ENCODE measurements around the gene TMEM198.

Gene TMEM198

DNA sequence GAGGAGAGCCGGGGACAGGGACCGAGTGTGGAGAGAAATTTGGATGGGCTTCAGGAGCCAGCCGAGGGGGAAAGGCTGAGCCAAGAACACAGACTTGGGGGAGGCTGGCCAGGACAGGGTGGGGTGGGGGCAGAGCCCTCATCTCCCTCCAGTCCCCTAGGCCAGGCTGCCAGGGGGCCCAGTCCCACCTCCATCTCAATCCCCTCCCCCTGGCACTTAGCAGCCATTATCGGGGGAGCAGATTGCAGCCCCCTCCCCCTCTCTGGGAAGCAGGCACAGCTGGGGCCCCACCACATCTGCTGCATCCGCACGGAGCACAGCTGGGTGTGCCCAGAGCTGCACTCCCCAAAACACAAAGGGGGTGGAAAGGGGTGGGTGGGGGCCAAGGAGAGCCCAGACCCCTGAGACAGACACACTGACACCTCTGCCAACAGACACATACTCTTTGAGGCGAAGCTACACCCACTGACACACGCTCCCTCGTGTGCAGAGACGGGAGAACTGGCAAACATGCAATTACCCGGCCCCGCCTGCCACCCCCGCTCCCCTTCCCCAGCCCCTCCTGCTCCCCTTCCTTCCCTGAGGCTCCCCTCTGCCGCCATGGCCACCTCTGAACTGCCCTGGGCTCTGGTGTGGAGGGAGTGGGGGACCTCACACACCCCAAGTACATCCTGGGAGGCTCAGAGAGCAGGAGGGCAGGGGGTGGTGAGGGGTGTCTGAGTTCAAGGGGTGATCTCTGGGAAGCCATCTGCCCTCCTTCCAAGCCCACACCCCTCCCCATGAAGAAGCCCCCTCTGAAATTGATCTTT is 34.7 kb upstream of the TMEM198 start:
- in situ Hi-C loops (cut with MboI; ENCODE audit: low sequenced_read_pairs) = no loop called here

DNA sequence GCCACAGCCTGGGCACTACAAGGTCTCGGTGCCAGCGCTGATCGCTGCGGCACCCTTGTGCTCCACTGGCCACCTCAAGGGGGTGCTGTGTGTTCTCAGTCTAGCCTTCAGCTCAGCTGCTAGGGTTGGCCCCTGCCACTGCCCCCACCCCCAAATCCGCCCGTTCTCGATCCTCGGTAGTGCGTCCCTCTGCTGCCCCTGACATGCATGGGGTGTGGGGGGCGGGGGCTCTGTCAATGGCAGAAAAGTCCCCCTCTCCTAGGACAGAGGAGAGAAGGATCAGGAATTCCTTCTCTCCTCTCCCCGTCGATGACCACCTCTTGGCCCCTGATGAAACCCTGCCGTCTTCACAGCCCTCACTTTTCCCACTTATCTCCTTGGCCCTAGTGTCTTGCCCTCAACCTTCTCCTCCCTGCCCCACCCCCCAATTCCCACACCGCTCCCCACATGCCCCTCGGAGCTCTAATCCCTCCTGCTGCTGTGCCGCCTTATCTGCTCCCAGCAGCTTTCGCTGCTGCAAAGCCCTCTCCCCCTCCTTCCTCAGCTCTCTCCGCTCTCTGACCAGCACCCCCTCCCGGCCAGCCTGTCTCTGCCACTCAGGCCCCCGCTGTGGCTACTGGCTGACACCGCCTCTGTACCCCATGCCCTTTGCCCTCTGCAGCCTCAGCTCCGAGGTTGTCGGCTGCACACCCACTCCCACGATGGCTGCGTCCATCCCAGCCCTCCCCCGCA is 33.9 kb upstream of the TMEM198 start:
- in situ Hi-C loops (cut with MboI; ENCODE audit: low sequenced_read_pairs) = no loop called here

DNA sequence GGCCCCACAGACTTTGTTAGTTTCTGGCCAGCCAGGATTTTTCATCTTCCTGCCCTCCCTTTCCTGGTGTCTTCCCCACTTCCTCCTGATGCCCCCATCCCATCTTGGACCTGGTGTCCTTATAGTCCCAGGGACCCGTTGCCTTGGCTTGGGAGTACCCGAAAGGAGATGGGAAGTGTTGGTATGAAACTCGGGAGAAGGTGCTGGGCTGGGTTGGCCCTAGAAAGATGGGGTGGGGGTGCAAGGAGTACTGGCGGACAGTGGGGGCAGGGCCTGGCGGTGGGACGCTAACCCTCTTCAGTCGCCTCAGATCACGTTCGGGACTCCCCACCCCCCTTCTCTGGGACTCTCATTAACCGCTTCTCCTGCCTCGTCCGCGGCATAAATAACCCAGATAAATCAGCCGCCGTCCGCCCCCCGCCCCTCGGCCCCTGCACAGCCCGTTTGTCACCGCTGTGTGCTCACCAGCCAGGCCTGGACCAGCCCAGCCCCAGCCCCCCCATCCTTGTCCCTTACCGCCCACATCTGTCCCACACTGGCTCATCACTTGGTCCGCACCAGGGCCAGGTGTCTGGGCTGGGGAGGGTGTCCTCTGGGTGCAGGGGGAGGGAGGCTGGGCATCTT is 33.2 kb upstream of the TMEM198 start:
- in situ Hi-C loops (cut with MboI; ENCODE audit: low sequenced_read_pairs) = no loop called here

DNA sequence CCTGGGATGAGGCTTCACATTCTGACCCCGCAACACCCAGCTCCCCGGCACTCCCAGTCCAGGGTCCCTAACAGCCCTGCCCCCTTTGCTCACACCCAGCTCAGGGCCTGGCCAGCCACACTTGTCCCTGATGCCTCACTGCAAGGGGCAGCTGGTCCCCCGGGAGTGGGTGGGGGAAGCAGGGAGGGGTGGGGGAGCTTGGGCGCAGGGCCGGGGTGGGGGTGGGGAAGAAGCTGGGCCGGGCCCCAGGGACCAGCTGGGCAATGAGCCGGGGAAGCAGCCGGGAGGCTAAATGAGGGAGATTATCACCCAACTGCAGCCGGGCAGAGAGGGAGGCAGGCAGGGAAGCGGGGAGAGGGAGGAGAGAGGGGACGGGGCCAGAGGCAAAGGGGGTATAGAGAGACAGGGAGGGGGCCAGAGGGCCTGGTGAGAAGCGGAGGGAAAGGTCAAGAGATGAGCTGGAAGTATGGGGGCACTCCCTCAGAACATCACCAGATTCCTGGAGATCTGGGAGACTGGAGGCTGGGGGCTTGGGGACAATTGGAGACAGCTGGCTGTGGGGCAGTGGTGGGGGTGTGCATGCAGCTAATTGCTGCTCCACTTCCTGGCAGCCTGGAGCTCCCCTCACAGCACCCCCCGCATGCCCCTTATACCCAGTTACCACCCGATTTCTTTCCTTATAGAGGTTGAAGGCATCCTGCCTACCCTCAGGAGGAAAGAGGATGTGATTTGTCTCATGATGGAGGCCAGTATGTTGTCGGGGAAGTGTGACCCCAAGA is 32.1 kb upstream of the TMEM198 start:
- in situ Hi-C loops (cut with MboI; ENCODE audit: low sequenced_read_pairs) = no loop called here

DNA sequence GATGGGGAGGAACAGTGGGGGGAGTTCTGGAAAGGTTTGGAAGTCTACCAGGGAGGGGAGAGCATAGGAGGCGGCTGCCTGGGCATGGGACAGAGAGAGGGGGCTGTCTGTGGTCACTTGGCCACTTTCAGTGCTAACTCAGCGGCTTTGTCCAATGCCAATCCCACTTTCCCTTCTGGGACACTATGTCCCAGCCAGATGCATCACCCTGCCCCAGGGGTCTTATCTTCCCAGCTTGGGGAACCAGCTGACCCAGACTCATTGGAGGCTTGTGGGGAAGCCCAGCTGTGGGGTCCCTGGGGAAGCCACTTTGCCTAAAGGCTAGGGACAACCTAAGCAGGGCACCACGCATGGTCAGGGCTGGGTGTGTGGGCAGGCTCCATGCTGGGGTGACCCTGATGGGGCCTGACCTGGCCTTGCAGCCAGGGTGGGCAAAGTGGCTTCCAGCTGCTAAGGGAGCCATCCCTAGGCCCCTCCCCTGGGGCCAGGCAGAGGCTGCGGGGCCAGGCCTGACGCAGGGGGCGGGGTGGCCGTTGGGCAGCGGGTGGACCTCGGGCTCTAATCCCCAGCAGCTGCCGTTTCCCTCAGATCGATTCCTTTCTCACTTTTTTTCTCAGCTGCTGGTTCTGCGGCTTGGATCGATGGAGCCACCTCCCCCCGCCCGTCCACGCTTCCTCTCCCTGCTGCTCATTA is 31.2 kb upstream of the TMEM198 start:
- in situ Hi-C loops (cut with MboI; ENCODE audit: low sequenced_read_pairs) = no loop called here

DNA sequence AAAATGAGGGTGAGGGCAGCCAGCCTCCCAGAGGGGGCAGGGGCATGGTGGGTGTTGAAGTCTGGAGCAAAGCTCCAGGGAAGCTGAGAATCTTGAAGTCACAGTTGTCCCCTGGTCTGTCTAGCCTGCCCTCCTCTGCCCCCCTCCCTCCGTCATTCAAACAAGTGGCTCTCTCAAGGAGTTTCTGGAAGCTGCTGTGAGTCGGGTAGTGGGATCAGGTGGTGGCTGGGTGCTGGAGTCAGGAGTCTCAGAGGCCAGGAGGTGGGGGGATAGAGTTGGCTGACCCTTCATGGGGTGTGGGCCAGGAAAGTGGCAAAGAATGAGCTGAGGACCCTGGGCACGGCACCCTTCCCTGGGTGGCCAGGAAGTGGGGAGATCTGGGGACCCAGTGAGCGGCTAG is 30.0 kb upstream of the TMEM198 start:
- in situ Hi-C loops (cut with MboI; ENCODE audit: low sequenced_read_pairs) = no loop called here

DNA sequence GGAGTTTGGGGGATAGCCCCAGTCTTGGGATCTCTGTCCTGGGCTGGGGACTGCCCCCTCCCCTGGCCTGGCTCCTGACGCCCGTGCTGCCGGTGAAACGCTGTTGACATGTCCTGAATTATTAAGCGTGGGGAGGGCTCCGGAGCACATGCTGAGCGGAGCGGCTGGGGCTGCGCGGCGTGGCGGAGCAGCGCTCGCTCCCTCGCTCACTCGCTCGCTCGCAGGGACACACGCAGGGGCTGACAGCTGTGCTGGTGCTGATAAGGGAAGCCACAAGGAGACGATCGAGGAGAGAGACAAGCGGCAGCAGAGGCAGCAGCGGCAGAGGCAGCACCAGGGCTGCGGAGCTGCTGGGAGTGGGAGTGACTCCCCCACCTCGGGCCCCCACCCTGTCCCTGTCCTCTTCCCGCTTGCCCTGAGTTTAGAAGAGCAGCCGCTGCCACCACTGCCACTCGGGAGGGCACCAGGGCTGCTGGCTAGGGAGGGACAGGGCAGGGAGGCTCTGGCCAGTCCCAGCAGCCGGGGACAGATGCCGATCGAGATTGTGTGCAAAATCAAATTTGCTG is 29.5 kb upstream of the TMEM198 start, which contains the start of gene ASIC4:
ASIC4 (plus strand) TSS at position 287 of the 566 bp plus-strand sequence; CDS start at position 530, 243 bp downstream.
- in situ Hi-C loops (cut with MboI; ENCODE audit: low sequenced_read_pairs) = no loop called here

DNA sequence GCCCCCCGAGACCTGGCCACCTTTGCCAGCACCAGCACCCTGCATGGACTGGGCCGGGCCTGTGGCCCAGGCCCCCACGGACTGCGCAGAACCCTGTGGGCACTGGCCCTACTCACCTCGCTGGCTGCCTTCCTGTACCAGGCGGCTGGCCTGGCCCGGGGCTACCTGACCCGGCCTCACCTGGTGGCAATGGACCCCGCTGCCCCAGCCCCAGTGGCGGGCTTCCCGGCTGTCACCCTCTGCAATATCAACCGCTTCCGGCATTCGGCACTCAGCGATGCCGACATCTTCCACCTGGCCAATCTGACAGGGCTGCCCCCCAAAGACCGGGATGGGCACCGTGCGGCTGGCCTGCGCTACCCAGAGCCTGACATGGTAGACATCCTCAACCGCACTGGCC is 29.0 kb upstream of the TMEM198 start:
- in situ Hi-C loops (cut with MboI; ENCODE audit: low sequenced_read_pairs) = no loop called here

DNA sequence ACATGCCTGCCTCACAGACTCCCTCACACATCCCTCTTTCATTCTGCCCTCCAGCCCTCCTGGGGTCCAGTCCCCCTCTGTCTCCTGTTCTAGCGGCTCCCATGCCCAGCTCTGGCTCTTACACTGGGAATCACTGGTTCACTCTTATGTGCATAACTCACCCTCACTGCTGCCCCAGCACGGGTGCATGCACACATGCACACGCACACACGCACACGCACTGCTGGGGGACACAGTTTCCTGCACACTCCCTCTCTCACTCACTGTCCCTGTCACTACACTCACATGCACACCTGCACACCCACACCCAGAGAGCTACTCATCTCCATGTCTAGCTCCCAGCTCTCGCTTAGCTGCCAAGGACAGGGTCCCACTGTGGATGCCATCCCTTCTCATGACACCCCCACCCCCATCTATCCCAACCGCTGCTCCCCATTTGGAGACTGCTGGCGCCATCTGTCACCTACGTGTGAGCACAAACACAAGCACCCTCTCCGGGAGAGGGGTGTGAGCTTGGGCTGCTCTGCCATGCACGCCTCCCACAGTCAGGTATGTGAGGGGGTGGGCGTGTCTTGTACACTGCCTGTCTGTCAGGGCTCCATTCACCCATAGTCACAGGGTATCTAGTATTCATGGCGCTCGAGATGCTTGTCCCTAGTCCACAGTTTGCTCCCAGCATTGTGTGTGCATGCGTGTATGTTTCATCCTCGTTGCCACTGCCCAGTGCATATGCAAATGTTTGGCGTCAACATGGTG is 27.8 kb upstream of the TMEM198 start:
- in situ Hi-C loops (cut with MboI; ENCODE audit: low sequenced_read_pairs) = no loop called here

DNA sequence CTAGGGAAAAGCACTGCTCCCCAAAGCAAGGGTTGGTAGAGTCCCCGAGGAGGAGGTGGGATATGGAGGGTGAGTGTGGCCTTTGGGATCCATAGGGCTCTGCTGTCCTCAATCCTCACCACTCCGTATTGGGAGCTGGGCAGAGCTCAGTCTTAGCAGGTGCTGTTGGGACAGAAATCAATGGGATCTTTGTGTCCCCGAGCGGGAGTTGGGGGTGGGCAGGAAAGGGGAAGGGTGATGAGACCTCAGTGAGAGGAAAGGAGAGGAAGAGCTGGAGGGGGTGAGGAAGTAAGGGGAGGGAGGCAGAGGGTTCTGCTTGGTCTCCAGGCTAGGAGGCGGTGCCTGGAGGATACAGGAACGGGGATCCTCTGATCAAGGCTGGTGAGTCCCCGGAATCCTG is 26.9 kb upstream of the TMEM198 start:
- in situ Hi-C loops (cut with MboI; ENCODE audit: low sequenced_read_pairs) = no loop called here

DNA sequence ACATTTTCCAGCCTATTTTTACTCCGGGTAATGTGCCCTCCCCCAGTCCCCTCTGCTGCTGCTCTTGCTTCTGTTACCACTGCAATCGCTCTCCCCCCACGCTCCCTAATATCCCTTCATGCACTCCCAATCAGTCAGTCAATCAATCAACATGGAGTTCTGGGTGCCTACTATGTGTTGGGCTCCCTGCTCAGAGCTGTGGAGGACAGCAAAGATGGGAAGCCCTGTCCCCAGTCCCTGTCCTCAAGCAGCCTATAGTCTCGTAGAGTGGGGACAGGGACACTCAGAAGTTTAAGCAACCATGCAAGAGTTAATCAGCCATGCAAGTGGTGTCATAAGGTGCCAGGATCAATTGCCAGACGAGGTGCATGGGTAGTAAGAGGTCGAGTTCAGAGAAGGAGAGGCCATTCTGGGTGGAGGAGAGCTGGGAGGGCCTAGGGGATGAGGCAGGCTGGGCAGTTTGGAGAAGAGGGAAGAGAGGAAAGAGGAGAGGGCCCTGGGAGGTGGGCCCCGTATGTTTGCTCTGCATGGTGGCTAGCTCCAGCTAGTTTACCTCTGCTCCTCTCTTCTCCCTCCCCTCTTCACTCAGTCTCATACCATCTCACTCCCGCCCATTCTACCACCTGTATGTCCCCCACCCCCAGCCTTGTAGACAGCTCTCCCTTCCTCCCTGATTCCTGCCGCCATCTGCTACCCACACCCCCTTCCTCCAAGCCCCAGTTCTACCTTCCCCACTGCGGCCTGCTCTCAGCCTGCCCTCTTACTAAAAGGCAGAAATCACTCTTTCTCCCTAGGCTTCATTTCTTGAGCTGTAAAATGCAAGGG is 25.7 kb upstream of the TMEM198 start:
- in situ Hi-C loops (cut with MboI; ENCODE audit: low sequenced_read_pairs) = no loop called here

DNA sequence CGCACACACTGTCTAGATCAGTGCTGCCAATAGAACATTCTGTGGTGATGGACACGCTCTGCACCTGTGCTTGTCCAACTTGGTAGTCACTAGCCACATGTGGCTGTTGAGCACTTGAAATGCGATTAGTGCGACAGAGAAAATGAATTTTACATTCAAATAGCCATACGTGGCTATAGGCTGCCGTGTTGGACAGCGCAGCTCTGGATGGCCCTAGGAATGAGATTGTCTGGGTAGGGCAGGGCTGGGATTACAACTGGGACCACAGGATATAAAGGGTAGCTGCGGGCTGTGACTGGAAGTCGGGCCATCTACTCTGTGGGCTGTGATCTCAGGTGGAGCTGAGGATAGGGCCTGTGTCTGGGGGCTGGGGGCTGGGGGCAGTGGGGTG is 24.3 kb upstream of the TMEM198 start:
- in situ Hi-C loops (cut with MboI; ENCODE audit: low sequenced_read_pairs) = no loop called here

DNA sequence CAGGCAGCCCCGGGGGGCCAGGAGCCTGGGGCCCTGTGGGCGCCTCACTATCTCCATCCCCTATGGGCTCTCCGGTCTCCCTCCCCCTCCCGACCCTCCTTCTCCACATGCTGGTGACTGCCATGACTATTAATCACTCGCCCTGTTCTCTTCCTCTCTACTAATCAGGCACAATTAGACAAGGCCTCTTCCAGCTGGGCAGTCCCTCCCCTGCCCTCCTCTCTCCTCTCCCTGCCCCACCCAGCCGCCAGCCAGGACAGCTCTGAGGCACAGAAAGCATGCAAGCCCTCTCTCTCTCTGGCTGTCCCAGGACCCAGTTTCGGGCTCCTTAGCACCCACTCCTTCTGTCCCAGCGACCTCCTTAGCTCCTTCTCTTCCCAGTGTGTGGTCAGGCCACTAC is 23.7 kb upstream of the TMEM198 start:
- in situ Hi-C loops (cut with MboI; ENCODE audit: low sequenced_read_pairs) = loop anchor here (10.0 kb wide), 1 partner anchor 115 kb away; no protein-coding TSS in a partner anchor

DNA sequence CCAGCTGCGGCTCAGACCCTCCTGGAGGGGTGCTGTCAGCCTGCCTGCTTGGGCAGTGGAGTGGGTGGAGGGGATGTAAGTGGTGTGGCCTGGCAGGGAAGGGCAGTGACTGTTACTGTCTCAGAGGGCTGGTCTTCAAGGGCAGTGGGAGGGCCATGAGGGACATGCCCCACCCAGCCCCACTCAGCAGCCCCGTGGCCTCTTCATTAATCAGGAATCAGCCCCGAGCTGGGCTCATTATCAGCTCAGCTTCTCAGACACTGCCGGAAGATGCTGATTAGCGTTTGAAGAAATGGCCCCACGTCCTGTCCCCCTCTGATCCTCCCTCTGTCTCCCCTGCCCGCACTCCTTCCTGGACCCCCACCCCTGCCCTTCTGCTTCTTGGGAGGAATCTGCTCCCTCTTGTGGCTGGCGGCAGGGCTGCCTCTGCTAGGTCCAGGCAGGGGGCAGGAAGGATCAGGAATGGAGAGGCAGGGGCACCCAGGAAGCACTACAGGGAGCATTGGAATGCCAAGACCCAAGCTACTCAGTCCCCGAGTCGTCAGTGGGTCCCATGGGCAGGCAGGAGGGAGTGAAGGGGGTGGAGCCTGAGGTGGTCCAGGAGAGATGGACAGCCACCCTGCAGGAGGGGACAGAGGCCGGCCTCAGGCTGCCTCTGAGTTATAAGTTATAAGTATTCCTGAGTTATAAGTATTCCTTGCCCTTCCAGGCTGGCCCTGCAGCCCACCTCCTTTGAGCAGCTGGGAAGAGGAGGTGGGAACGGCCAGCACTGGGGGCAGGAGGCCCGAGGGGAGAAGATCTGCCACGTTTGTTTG is 22.6 kb upstream of the TMEM198 start:
- in situ Hi-C loops (cut with MboI; ENCODE audit: low sequenced_read_pairs) = loop anchor here (10.0 kb wide), 1 partner anchor 116 kb away; no protein-coding TSS in a partner anchor

DNA sequence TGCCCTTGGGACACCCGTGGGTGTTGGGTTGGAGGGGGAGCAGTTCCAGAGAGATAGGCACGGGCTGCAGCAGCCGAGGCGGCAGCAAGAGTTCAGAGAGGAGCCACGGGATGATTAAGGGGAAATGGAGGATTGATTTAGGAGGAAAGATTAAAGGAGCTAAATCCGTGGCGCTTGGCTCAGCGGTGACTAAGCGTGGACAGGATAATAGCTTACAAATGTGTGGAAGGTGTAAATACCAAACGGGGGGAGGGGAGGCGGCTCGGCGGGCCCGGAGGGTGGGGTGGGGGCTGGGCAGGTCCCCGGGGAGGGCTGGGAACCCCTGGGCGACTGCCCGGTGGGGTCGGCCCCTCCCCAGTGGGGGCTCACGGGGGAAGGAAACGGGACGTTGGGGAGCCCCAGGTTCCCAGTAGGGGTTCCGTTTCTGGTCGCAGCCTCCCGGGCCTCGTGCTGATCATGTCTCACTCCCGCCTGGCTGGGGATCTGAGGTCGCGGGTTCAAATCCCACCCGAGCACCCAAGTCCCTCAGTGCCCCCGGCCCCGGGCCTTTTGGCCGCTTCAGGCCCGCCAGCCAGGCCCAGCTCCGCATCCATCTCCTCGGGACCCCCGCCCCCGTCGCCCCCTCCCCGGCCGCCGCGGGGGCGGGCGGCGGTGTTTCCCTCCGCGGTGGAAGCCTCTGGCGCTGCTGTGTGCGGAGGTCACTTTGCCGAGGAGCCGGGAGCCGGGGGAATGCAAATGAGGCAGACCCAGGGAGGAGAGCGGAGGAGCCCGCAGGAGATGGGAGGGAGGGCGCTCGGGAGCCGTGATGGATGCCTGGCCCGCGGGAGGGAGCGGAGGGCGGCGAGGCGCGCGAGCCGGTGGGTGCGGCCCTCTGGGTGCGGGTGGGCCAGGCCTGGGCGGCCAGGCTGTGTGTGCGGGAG is 21.5 kb upstream of the TMEM198 start:
- in situ Hi-C loops (cut with MboI; ENCODE audit: low sequenced_read_pairs) = loop anchor here (10.0 kb wide), 1 partner anchor 118 kb away; no protein-coding TSS in a partner anchor

DNA sequence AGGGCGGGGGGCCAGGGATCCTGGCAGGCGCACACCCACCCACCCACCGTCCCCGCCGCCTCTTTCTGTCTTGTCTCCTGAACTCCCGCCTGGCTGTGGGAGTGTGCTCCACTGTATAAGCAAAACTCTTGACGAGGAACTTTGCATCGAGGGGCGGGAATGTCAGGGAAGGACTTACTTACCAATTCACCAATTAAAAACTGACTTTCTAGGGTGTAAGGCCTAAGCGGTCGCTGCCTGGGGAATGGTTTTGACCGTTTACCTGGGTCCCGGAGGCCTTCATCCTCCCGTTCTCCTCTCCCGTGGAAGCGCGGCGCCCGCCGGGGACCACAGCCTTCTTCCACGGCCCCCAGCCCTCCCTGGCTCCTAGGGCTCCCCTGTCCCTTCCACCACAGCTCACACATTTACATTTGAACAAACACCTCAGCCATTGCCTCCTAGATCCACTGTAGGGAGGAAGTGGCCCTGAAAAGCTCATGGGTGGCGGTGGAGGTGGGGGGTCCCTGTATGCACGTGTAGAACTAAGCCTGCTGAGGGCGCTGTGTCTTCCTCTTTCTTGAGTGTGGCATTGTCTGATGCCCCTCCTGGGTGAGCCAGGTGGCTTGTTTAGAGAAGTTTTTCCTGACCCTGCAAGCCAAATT is 20.7 kb upstream of the TMEM198 start:
- in situ Hi-C loops (cut with MboI; ENCODE audit: low sequenced_read_pairs) = loop anchor here (10.0 kb wide), 1 partner anchor 118 kb away; no protein-coding TSS in a partner anchor

Data from HL-60/S4 treated with phorbol 12-myristate 13-acetate at 8.2 ng/mL for 4 days and 3 days (cell line).